Spleen (tissue), 13 donors: ENCODE results near the gene DBF4. TPM values are rescaled to one million over a fixed set of nuclear protein-coding genes. Genes with fewer than 3 reads are reported as not detected.
"Not testable (repeated sequence)": the region's sequence is repeated elsewhere in the genome, so short reads cannot be mapped to it uniquely, and the experiment has no call there.

Source experiments
- DNase-seq: peaks from one replicate; pipeline ENCODE4 v3.0.0-alpha.2; 2020
- H3K27ac ChIP-seq, 8 donors: fragments of 200-600 bp; sonication (generic) in 7 of 8; 1 replicate in 4 of 8; 2 replicates in 4 of 8; pipeline versions ENCODE4 v1.5.0 to v1.8.0; 2016 to 2021; ENCODE audit warnings: inconsistent platforms in 4 of 8, mild to moderate bottlenecking in 4 of 8, moderate library complexity in 1 of 8
- H3K27me3 ChIP-seq, 7 donors: fragments of 200-600 bp; sonication (generic) in 6 of 7; replicated peaks in 1 of 7; 1 replicate in 4 of 7; 2 replicates in 3 of 7; pipeline versions ENCODE4 v1.5.0 to v1.8.0; 2016 to 2021; ENCODE audit warnings: inconsistent platforms in 3 of 7, mild to moderate bottlenecking in 1 of 7
- H3K36me3 ChIP-seq, 6 donors: fragments of 200-600 bp; sonication (generic) in 5 of 6; 1 replicate in 4 of 6; 2 replicates in 2 of 6; pipeline versions ENCODE4 v1.5.0 to v1.8.0; 2016 to 2021; ENCODE audit warnings: inconsistent platforms in 2 of 6
- H3K4me1 ChIP-seq, 6 donors: fragments of 200-600 bp; sonication (generic) in 5 of 6; 1 replicate in 3 of 6; 2 replicates in 3 of 6; pipeline versions ENCODE4 v1.5.0 to v1.8.0; 2016 to 2021; ENCODE audit warnings: inconsistent platforms in 3 of 6
- H3K4me3 ChIP-seq, 8 donors: fragments of 200-600 bp; sonication (generic) in 7 of 8; 1 replicate in 4 of 8; 2 replicates in 4 of 8; pipeline versions ENCODE4 v1.5.0 to v1.8.0; 2016 to 2021; ENCODE audit warnings: inconsistent platforms in 4 of 8, mild to moderate bottlenecking in 4 of 8, moderate library complexity in 2 of 8
- H3K9me3 ChIP-seq, 8 donors: fragments of 200-600 bp; sonication (generic) in 7 of 8; 1 replicate in 4 of 8; 2 replicates in 4 of 8; pipeline versions ENCODE4 v1.5.0 to v1.8.0; 2016 to 2021; ENCODE audit warnings: inconsistent platforms in 4 of 8
- POLR2A ChIP-seq, 3 donors: fragments of 450-650 bp; IDR thresholded peaks; one replicate each; pipeline ENCODE4 v1.5.1; 2017; ENCODE audit warnings: antibody characterized with exemption in 3 of 3, mild to moderate bottlenecking in 1 of 3
- POLR2AphosphoS5 ChIP-seq, 3 donors: sonication (generic); formaldehyde crosslinking; IDR thresholded peaks; one replicate each; pipeline ENCODE4 v1.5.1; 2017; ENCODE audit warnings: antibody characterized with exemption in 3 of 3
- WGBS, 5 donors: extraction: QIAGEN DNeasy Blood & Tissue Kit in 3 of 5; methylation state at CpG; one replicate each; pipeline versions ENCODE4 v1.1.5 to v1.1.7; 2013 to 2018; 5-methylcytosine and 5-hydroxymethylcytosine counted together
- intact Hi-C: fragments of 100-400 bp; cut with DNase I; formaldehyde crosslinking; loops from one replicate; pipeline ENCODE4 v1.15.0; 2023; ENCODE audit warnings: low total_unique reads
- long read RNA-seq, 2 donors: transcript quantifications; one replicate each; lab custom pipeline, GENCODE V29; 2026
- polyA plus RNA-seq, 3 donors: library from polyadenylated mRNA; stranded (reverse); fragments of 200-250 nt; gene quantifications; one replicate each; pipeline ENCODE4 v1.2.1, GENCODE V29; 2013
- total RNA-seq, 7 donors: library from RNA; depleted of rRNA in 3 of 7; stranded (reverse); fragments of >200 nt in 3 of 7; fragmentation: NEBNext Ultra II Directional in 4 of 7; extraction: Animal tissue kit (Norgen Biotek cat#: 25700) in 4 of 7; gene quantifications; one replicate each; pipeline versions ENCODE4 v1.1.0 to v1.2.1, GENCODE V29; 2016 to 2021
- TF ChIP-seq, protein P1 (sequence below), 11 experiments: fragments of 200-600 bp in 7 of 11; fragments of 450-650 bp in 4 of 11; sonication (generic) in 4 of 11; IDR thresholded peaks in 8 of 11; conservative IDR thresholded peaks in 3 of 11; 1 replicate in 7 of 11; 2 replicates in 4 of 11; pipeline versions ENCODE4 v1.4.0 to v1.8.0; 2016 to 2021; ENCODE audit warnings: antibody characterized with exemption in 11 of 11, inconsistent platforms in 4 of 11, mild to moderate bottlenecking in 1 of 11
- donor health status: healthy with polysubstance abuse.
- donor health status: DM: no; HTN: no; CAD: no; lungs with moderate emphysema.
- donor health status: DM: no; HTN: no; CAD: no.
- donor health status: Bipolar disorder and iron deficiency.
- donor health status: healthy.
- donor health status: DM: no; HTN: no; CAD: no.
- donor health status: DM: yes; HTN: yes; CAD: no.

The DBF4 gene, protein sequence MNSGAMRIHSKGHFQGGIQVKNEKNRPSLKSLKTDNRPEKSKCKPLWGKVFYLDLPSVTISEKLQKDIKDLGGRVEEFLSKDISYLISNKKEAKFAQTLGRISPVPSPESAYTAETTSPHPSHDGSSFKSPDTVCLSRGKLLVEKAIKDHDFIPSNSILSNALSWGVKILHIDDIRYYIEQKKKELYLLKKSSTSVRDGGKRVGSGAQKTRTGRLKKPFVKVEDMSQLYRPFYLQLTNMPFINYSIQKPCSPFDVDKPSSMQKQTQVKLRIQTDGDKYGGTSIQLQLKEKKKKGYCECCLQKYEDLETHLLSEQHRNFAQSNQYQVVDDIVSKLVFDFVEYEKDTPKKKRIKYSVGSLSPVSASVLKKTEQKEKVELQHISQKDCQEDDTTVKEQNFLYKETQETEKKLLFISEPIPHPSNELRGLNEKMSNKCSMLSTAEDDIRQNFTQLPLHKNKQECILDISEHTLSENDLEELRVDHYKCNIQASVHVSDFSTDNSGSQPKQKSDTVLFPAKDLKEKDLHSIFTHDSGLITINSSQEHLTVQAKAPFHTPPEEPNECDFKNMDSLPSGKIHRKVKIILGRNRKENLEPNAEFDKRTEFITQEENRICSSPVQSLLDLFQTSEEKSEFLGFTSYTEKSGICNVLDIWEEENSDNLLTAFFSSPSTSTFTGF
- total RNA-seq, result 10 to 100 TPM; 13.0 to 26.8 (median 17.8) TPM
- 10 to 100 TPM in 1 of 3 donors, 1 to 10 TPM in 2; 8.8 to 10.0 (median 9.7) TPM for polyA plus RNA-seq
- long read RNA-seq, donor 1, partial matches to known transcripts, result 0 of 4 reads
- long read RNA-seq, donor 1, other reads (novel, unspliced or antisense), result 0 of 4 reads
- long read RNA-seq, donor 2, partial matches to known transcripts, result 0 of 2 reads
- long read RNA-seq, donor 2, other reads (novel, unspliced or antisense), result 0 of 2 reads

DNA sequence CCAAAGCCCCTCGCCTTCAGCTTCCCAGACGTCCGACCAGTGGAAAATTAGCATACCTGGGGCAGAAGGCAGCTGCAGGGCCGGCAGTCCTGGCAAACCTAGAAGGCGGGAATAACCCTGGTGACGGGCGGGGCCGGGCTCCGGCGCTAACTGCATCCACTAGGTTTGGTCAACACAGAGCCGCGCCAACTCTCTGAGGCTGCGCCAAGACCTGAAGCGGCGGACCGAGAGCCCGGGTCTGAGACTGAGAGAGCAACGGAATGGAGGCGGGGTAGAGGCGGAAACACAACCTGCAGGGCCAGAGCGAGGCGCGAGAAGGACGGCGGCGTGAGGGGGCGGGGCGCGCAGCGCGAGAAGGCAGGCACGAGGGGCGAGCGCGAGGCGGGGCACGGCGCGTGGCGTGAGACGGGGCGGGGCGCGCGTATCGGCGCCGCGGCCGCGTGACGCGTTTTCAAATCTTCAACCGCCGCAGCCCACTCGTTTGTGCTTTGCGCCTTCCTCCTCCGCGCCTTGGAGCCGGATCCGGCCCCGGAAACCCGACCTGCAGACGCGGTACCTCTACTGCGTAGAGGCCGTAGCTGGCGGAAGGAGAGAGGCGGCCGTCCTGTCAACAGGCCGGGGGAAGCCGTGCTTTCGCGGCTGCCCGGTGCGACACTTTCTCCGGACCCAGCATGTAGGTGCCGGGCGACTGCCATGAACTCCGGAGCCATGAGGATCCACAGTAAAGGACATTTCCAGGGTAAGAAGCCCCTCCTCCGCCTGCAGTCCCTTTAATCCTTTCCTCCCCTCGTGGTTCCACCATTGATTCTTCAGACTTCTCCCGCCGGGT lies at the start of gene DBF4, which contains the start of gene SLC25A40:
TSS of gene DBF4 (plus strand) at position 454 of the 829 bp plus-strand sequence. CDS start at position 694, 240 bp downstream.
TSS of gene SLC25A40 (minus strand) at position 321 of the 829 bp plus-strand sequence. CDS start 17,633 bp downstream, outside the sequence.
- Histone ChIP-seq H3K27ac (peak within 1 kb of the TSS; percentile 83 to 97 (median 96)), H3K27me3 (no peaks in the 10 kb centered on the region), H3K9me3 (peaks cover 0 to 13% (median 6%) of the 10 kb centered on the region in 8 donors), H3K4me3 (peak within 1 kb of the TSS; percentile 74 to 85 (median 82)), H3K36me3 (peaks cover 0 to 20% (median 0%) of the 10 kb centered on the region in 6 donors), H3K4me1 (peaks cover 20 to 68% (median 41%) of the 10 kb centered on the region in 6 donors)
- DNase-seq, result peak; percentile 99
- 0 to 2% (median 1%) methylated on average over 39 to 84 of the region's 84 CpGs for WGBS, 5 donors
- intact Hi-C loops, result no loop called here
- TF ChIP-seq, protein P1, sequence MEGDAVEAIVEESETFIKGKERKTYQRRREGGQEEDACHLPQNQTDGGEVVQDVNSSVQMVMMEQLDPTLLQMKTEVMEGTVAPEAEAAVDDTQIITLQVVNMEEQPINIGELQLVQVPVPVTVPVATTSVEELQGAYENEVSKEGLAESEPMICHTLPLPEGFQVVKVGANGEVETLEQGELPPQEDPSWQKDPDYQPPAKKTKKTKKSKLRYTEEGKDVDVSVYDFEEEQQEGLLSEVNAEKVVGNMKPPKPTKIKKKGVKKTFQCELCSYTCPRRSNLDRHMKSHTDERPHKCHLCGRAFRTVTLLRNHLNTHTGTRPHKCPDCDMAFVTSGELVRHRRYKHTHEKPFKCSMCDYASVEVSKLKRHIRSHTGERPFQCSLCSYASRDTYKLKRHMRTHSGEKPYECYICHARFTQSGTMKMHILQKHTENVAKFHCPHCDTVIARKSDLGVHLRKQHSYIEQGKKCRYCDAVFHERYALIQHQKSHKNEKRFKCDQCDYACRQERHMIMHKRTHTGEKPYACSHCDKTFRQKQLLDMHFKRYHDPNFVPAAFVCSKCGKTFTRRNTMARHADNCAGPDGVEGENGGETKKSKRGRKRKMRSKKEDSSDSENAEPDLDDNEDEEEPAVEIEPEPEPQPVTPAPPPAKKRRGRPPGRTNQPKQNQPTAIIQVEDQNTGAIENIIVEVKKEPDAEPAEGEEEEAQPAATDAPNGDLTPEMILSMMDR (IDR thresholded peaks at IDR 0.05 in 8 of 11, conservative IDR thresholded peaks at IDR 0.05 in 3 of 11), result peak in 2 of 11 experiments; percentile 26 to 30
- peak; percentile 87 to 93 (median 92) for TF ChIP-seq POLR2AphosphoS5 (IDR thresholded peaks at IDR 0.05)
- peak; percentile 20 to 73 (median 66) for TF ChIP-seq POLR2A (IDR thresholded peaks at IDR 0.05)

DNA sequence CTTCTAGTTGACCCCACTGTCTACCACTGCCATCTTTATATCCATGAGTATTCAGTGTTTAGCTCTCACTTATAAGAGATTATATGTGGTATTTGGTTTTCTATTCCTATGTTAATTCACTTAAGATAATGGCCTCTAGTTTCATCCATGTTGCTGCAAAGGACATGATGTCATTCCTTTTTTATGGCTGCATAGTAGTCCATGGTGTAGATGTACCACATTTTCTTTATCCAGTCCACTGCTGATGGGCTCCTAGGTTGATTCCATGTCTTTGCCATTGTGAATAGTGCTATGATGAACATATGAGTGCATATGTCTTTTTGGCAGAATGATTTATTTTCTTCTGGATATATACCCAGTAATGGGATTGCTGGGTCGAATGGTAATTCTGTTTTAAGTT lies 47.9 kb upstream of the DBF4 start:
- H3K27ac ChIP-seq, H3K27me3 ChIP-seq, H3K4me3 ChIP-seq, intact Hi-C loops, DNase-seq, H3K4me1 ChIP-seq: not testable (repeated sequence)
- peaks cover 0 to 24% (median 4%) of the 10 kb centered on the region in 6 donors for H3K36me3 ChIP-seq
- WGBS, 5 donors, result 91 to 100% (median 95%) methylated on average over 1 of the region's 1 CpG
- H3K9me3 ChIP-seq, result peaks cover 0 to 49% (median 37%) of the 10 kb centered on the region in 8 donors

DNA sequence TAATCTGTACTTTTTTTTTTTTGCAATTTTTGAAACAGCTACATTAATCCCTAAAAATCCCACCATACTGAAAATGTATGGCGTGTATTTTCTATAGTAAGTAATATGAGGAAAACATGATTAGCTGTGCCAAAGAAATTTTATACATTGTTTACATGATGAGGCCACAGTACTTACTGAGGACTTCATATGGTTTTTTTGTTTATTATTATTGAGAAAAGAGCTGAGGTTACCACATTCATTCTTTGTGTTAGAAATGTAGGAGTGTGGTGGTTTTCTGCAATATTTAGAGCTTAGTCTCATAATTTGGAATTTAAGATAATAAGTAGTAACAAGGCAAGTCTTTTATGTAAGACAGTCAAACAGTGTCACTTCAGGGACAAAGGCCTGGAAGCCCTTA lies 45.2 kb upstream of the DBF4 start:
- WGBS, 5 donors, result 94 to 100% (median 98%) methylated on average over 1 of the region's 1 CpG

More for the DNA sequence above, 45.2 kb upstream of the DBF4 start:
- DNase-seq, result no peak
- Histone ChIP-seq H3K4me1 (no peaks in the 10 kb centered on the region), H3K36me3 (peaks cover 0 to 47% (median 12%) of the 10 kb centered on the region in 6 donors), H3K4me3 (no peak overlapping the region), H3K27ac (no peak overlapping the region), H3K27me3 (no peaks in the 10 kb centered on the region), H3K9me3 (peaks cover 0 to 23% (median 13%) of the 10 kb centered on the region in 8 donors)
- no peak for TF ChIP-seq POLR2A (IDR thresholded peaks at IDR 0.05)
- TF ChIP-seq, protein P1 (IDR thresholded peaks at IDR 0.05 in 8 of 11, conservative IDR thresholded peaks at IDR 0.05 in 3 of 11), result no peak
- no peak for TF ChIP-seq POLR2AphosphoS5 (IDR thresholded peaks at IDR 0.05)
- intact Hi-C loops, result no loop called here
